K562 (cell line): ENCODE results near the gene PLD1. TPM values are rescaled to one million over a fixed set of nuclear protein-coding genes. Genes with fewer than 3 reads are reported as not detected.
A peak's percentile ranks its signal among the peaks of the same experiment; 100 is the strongest.

Source experiments
- ATF3 ChIP-seq, 2 experiments: fragments of 450-650 bp in 1 of 2; sonication (generic) in 1 of 2; formaldehyde crosslinking in 1 of 2; IDR thresholded peaks in 1 of 2; conservative IDR thresholded peaks in 1 of 2; 2 replicates each; pipeline versions ENCODE4 v1.6.1 to v1.8.1; 2016 to 2023; ENCODE audit warnings: mild to moderate bottlenecking in 2 of 2, moderate library complexity in 2 of 2, inconsistent platforms in 1 of 2, missing genetic modification reagents in 1 of 2
- E2F5 ChIP-seq: sonication (generic); formaldehyde crosslinking; IDR thresholded peaks from 2 replicates; pipeline ENCODE4 v1.8.0; 2022; ENCODE audit warnings: mild to moderate bottlenecking, missing genetic modification reagents
- JUND ChIP-seq, 2 experiments: IDR thresholded peaks; 2 replicates in 1 of 2; 3 replicates in 1 of 2; pipeline ENCODE4 v1.6.1; 2011; ENCODE audit warnings: borderline replicate concordance in 2 of 2, low read depth in 2 of 2, low read length in 2 of 2, improper control_type of control experiment in 1 of 2, missing biosample characterization in 1 of 2, missing genetic modification characterization in 1 of 2, missing genetic modification reagents in 1 of 2
- MAFK ChIP-seq: IDR thresholded peaks from 2 replicates; pipeline ENCODE4 v1.6.1; 2011; ENCODE audit warnings: low read length, improper control_type of control experiment
- POU5F1 ChIP-seq: fragments of 150-350 bp; IDR thresholded peaks from 2 replicates; pipeline ENCODE4 v1.6.1; 2014; ENCODE audit warnings: borderline replicate concordance, low read length, low read depth, mild to moderate bottlenecking; ENCODE audit not compliant: partially characterized antibody
- ZBTB11 ChIP-seq, 3 experiments: fragments of 200-800 bp in 1 of 3; fragments of 250-450 bp in 1 of 3; fragments of 450-650 bp in 1 of 3; sonication (Bioruptor Pico) in 1 of 3; sonication (Bioruptor generic) in 1 of 3; formaldehyde crosslinking in 1 of 3; IDR thresholded peaks; 2 replicates each; pipeline versions ENCODE4 v1.6.1 to v1.8.0; 2016 to 2022; ENCODE audit warnings: mild to moderate bottlenecking in 2 of 3, missing genetic modification characterization in 2 of 3, missing compliant biosample characterization in 1 of 3, moderate library complexity in 1 of 3
- polyA plus RNA-seq, 8 experiments: library from polyadenylated mRNA; depleted of rRNA in 4 of 8; stranded (reverse) in 5 of 8; unstranded in 3 of 8; fragments of >200 nt; fragmentation: Nextera tagmentation in 2 of 8; fragmentation: Illumina TruSeq in 1 of 8; extraction: Ambion mirVana in 2 of 8; extraction: Trizol in 1 of 8; gene quantifications; 2 replicates each; pipeline versions ENCODE4 v1.2.1 to v1.2.3, GENCODE V29; 2011 to 2014; ENCODE audit warnings: inconsistent platforms in 1 of 8, missing spikeins in 1 of 8
- total RNA-seq, 7 experiments: library from RNA; depleted of rRNA in 6 of 7; stranded (reverse); fragments of >200 nt in 6 of 7; fragmentation: Illumina TruSeq in 2 of 7; extraction: Trizol in 2 of 7; gene quantifications; 2 replicates each; pipeline versions ENCODE4 v1.2.1 to v1.2.3, GENCODE V29; 2011 to 2021; ENCODE audit warnings: low replicate concordance in 1 of 7

PLD1 gene
- total and polyA plus RNA-seq, 9 of the 15 experiments (the other 6 are each of a cell fraction or from before 2014, with no cell fraction given) = 8.4 to 26.1 (median 18.6) TPM

- TF ChIP-seq MAFK (no peak), ZBTB11 (CRISPR knock-in tag; IDR thresholded peaks at IDR 0.05) (no peak), JUND (IDR thresholded peaks at IDR 0.05; ENCODE audit: borderline replicate concordance, low read depth, low read length) (peak; percentile 43; the same call in 1 of the 2 replicates), JUND (tag; IDR thresholded peaks at IDR 0.05; ENCODE audit: borderline replicate concordance, low read depth, low read length) (no peak), E2F5 (CRISPR knock-in tag) (no peak), ATF3 (IDR thresholded peaks at IDR 0.05) (peak; percentile 66), ATF3 (CRISPR knock-in tag; conservative IDR thresholded peaks at IDR 0.05) (no peak), POU5F1 (no peak)
Observed at GRCh38 chr3:171552531-171552930, 257.8 kb downstream of the PLD1 start (continued).
